ENCODE measurements around the gene MRPS12.
A peak's percentile ranks its signal among the peaks of the same experiment; 100 is the strongest.
"Not testable (repeated sequence)": the region's sequence is repeated elsewhere in the genome, so short reads cannot be mapped to it uniquely, and the experiment has no call there.

MRPS12 gene

GRCh38 chr19:38932425-38933179 lies 1.9 kb downstream of the MRPS12 start:
- DNase-seq, result no peak

GRCh38 chr19:38933544-38933943 lies 2.8 kb downstream of the MRPS12 start:
- no peak for DNase-seq

GRCh38 chr19:38939957-38940356 lies 9.2 kb downstream of the MRPS12 start:
- DNase-seq, result no peak

DNA sequence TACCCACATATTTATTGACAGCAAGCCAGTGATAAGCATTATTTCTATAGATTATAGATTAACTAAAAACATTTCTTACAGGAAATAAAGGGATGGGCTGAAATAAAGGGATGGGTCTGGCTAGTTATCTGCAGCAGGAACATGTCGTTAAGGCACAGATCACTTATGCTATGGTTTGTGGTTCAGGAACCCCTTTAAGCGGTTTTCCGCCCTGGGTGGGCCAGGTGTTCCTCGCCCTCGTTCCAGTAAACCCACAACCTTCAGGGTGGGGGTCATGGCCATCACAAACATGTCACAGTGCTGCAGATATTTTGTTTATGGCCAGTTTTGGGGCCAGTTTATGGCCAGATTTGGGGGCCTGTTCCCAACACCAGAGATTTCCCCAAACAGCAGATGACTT lies 10.7 kb downstream of the MRPS12 start:
- DNase-seq, result not testable (repeated sequence)

- DNase-seq, result no peak
These were observed 11.2 kb downstream of the MRPS12 start for GRCh38 chr19:38941979-38942378.

GRCh38 chr19:38942471-38943181 lies 11.9 kb downstream of the MRPS12 start:
- DNase-seq, result no peak

DNA sequence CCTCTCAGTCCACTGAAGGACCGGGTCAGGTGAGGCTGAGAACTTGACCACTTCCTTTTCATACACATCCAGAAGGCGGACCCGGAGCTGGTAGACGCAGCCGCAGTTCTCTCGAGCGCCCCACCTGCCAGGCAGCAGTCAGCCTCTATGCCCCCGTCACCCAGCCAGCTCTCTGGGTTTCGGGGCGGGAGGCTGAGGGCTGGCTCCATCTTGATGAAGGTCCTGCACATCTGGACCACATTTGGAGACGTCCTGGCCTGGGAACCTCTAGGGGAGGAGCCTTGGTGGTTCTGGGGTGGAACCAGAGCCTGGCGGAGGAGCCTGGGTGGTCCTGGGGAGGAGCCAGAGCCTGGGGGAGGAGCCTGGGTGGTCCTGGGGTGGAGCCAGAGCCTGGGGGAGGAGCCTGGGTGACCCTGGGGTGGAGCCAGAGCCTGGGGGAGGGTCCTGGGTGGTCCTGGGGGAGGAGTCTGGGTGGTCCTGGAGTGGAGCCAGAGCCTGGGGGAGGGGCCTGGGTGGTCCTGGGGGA lies 14.3 kb downstream of the MRPS12 start:
- DNase-seq, result no peak

GRCh38 chr19:38945562-38946228 lies 15.0 kb downstream of the MRPS12 start:
- DNase-seq, result no peak

DNA sequence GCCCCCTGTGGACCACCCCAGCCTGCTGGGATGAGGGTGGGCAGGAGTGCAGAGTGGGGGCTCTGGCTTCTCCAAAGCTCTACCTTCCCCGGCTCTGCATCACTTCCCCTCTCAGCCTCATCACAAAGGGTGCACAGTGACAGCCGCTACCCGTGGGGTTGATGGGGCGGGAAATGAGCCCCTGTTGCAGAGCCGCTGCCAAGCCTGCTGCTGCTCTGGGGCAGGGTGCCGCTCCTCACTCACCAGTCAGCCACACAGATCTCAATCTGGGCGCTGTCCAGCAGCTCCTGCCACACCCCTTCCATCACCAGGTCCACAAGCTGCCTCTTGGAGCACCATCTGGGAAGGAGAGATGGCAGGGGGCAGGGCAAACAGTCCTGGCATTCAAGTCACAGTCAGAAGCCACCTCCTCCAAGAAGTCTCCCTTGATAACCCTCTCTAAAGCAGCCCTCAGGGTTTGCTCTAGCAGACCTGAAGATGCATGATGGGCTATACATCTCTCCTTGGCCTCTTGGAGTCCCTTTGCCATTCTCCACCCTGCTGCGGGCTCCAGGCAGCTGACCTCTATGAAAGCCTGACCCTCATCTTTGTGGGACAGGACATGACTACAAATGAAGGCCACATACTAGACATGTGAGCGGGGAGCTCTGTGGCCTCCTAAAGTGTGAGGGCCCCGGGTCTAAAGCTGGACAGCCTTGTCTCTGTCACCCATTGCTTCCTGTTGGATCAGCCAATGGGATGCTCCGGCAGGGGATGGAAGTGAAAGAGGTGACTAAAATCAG lies 15.7 kb downstream of the MRPS12 start:
- no peak for DNase-seq

DNA sequence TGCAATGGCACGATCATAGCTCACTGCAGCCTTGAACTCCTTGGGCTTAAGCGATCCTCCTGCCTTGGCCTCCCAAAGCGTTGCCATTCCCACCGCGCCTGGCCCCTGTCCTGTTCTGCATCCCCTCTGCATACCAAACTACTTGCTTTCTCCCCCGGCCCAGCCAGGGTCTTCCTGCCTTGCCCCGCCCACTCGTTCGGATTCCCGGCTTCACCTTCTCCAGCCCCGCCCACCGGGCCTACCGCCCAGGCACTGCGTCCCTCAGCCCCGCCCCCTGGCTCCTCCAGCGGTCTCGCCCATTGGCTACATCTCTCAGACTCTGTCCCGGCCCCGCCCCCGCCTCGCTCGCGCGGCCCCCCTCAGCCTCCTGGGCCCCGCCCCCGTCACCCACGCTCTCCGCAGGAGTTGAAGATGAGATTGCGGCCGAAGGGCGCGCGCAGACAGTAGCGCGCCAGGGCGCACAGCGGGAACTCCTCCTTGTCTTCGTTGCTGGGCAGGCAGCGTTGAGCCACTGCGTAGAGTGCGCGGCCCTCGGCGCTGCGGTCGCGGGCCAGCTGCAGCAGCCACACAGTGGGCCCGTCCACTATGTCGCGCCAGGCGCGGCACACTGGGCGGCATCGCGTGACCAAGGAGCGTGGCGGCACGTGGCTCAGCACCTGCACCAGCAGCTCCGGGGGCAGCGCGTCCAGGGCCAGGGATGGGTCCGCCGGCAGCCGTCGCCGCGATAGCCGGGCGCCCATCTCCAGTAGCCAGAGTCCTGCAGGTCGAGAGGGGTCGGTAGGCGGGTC lies 19.0 kb downstream of the MRPS12 start:
- peak; percentile 73 for DNase-seq

GRCh38 chr19:38951187-38951586 lies 20.4 kb downstream of the MRPS12 start:
- no peak for DNase-seq

DNA sequence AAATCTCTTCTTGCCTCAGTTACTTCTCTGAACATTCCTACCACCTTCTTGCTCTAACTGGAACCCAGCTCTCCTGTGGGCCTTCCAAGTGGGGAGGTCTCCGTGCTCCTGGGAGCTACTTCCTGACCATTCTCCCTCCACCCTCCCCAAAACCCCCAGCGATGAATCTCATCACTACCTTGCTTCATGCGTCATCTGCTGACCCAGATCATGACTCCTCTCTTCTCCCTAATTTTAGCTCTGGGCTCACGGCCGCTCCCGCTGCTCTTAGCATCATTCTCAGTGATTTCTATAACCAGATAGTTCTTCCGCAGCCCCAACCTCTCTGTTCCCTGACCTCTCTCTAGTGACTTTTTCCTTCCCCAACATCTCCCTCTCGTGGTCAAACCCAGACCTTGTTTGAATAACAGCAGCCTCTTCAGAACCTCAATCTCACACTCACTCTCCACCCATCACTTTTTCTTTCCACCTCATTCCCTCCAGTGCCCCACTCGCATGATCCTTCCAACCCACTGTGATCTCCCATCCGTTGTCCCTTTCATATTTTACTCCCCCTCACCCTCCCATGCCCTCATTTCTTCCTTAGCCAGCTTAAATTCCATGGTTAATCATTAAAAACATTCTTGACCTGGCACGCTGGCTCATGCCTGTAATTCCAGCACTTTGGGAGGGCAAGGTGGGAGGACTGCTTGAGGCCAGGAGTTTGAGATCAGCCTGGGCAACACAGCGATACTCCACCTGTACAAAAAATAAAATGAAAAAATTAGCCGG lies 21.8 kb downstream of the MRPS12 start:
- peak; percentile 68 for DNase-seq

DNA sequence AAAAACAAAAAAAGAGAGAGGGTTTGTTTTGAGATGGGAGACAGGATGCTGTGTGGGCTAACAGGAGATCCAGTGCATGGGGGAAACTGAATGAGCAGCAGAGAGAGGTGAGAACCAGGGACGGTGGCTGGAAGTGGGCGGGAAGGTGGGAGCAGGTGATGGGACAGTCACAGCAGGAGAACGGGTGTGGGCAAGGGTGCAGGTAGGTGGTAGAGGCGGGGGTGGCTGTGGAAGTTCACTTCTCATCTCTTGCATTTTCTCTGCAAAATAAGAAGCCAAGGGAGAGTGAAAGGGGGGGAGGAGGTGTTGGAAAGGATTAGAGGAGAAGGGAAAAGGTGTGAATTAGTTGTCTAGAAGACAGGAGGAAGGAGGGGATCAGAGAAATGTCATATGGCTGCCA lies 22.9 kb downstream of the MRPS12 start:
- DNase-seq, result no peak

GRCh38 chr19:38956264-38956663 lies 25.5 kb downstream of the MRPS12 start:
- DNase-seq, result no peak

GRCh38 chr19:38958301-38958700 lies 27.6 kb downstream of the MRPS12 start:
- DNase-seq, result no peak

DNA sequence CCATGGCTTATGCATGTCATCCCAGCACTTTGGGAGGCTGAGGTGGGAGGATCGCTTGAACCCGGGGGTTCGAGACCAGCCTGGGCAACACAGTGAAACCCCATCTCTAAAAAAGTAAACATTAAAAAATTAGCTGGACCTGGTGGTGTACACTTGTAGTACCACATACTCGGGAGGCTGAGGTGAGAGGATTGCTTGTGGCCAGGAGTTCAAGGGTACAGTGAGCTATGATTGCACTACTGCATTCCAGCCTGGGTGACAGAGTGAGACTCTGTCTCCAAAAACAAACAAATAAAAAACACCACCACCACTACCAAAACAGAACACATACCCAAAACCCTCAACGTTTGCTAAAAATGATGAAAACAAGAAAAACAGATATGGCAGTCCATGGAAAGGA lies 28.9 kb downstream of the MRPS12 start:
- DNase-seq, result no peak

DNA sequence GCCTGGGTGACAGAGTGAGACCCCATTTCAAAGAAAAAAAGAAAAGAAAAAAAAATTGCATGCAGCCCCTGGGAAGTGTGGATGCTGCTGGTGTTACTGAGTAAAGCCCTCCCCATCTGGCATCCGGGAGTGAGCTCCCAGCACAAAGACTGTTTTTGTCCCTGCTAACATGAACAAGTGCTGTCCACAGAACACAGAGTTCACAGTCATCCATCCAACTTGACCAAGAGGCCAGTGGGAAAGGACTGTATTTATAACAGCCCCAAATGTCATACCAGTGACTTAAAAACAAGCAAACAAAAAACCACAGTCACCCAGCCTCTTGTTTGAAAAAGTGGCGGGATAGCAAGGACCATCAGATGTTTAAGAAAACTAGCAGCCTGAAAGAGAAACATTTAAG lies 34.0 kb downstream of the MRPS12 start:
- DNase-seq, result no peak

DNA sequence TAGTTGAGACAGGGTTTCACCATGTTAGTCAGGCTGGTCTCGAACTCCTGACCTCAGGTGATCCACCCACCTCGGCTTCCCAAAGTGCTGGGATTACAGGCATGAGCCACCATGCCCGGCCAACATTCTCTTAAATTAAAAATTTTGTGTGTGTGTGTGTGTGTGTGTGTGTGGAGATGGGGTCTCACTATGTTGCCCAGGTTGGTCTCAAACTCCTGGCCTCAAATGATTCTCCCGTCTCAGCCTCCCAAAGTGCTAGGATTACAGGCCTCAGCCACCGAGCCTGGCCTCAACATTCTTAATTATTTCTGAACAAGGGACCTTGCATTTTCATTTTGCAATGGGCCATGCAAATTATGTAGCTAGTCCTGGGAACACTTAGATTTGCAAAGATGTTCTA lies 35.4 kb downstream of the MRPS12 start:
- not testable (repeated sequence) for DNase-seq

DNA sequence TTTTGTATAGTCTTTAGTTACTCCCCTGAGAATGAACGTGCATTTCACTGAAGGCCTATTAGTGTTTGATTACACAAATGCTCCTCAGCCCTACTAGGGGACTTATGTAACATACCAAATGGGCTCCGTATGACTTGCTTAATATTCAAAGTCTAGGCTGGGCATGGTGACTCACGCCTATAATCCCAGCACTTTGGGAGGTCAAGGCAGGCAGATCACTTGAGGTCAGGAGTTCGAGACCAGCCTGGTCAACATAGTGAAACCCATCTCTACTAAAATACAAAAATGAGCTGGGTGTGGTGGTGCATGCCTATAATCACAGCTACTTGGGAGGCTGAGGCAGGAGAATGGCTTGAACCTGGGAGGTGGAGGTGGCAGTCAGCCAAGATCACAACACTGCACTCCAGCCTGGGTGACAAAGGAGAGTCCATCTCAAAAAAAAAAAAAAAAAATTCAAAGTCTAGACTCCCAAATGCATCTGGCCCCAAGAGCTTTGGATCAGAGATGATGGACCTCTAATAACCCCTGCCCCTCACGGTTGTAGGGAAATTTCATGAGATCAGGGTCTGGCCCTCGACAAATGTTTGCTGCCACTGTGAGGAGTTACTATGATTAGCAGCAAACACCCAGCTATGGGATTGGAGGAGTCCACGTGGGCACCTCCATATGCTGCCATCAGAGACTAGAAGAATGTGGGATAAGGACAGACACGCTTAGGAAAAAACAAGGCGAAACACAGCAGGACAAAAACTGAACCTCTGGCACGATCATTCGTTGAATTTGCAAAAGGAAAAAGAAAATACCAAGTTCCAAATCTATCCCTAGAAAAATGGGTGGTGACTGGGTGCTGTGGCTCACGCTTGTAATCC lies 40.2 kb downstream of the MRPS12 start:
- DNase-seq, result no peak

DNA sequence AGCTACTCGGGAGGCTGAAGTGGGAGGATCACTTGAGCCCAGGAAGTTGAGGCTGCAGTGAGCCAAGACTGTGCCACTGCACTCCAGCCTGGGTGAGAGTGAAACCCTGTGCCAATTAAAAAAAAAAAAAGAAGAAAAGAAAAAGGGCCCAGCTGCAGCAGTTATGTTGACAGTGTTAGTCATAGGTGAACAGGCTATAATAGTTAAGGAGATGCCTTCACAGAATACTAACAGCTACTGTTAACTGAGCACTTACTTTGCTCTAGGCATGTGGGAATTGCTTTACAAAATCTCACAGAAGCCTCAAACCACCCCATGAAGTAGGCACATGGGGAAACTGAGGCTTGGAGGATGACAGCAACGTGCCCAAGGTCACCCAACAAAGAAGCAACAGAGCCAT lies 40.9 kb downstream of the MRPS12 start:
- DNase-seq, result no peak

Measured in right kidney (tissue), 1 donor.